ENCODE data around the gene TGFA. TPM values are rescaled to one million over a fixed set of nuclear protein-coding genes. Genes with fewer than 3 reads are reported as not detected.

TGFA gene
- total RNA-seq, 4 donors from 2014 or later = 19.2 to 62.4 (median 41.7) TPM

DNA sequence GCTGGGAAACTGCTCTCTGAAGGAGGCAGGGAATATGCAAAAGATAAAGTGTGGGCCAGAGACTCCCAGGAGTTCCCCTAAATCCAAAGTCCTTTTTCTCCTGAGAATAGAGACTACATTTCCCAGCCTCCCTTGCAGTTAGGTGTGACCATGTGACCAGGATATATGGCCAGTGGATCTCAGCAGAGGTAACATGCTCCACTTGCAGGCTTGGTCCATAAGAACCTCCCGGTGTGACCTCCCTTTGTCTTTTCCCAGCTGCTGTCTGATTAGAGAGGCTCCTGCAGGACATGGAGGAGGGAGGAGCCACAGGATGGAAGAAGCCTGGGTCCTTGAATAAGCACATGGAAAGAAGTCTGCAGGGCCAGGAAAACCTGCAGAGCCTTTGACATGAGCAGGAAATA, 76.2 kb downstream of the TGFA start:
- no peaks in the 10 kb centered on the region for H3K27me3 ChIP-seq
- H3K36me3 ChIP-seq = no peaks in the 10 kb centered on the region
- H3K27ac ChIP-seq = no peak overlapping the region
- no peaks in the 10 kb centered on the region for H3K4me1 ChIP-seq
- no peak overlapping the region for H3K4me3 ChIP-seq
- WGBS = 45% methylated on average over 1 of the region's 1 CpG
- peaks cover 7% of the 10 kb centered on the region for H3K9me3 ChIP-seq
- no peak for DNase-seq (ENCODE audit: low spot score in 2 of 2)
- TF ChIP-seq EP300 (IDR thresholded peaks at IDR 0.05) (no peak), POLR2A (IDR thresholded peaks at IDR 0.05) (no peak), POLR2AphosphoS5 (IDR thresholded peaks at IDR 0.05) (no peak)
- TF ChIP-seq, protein P1, sequence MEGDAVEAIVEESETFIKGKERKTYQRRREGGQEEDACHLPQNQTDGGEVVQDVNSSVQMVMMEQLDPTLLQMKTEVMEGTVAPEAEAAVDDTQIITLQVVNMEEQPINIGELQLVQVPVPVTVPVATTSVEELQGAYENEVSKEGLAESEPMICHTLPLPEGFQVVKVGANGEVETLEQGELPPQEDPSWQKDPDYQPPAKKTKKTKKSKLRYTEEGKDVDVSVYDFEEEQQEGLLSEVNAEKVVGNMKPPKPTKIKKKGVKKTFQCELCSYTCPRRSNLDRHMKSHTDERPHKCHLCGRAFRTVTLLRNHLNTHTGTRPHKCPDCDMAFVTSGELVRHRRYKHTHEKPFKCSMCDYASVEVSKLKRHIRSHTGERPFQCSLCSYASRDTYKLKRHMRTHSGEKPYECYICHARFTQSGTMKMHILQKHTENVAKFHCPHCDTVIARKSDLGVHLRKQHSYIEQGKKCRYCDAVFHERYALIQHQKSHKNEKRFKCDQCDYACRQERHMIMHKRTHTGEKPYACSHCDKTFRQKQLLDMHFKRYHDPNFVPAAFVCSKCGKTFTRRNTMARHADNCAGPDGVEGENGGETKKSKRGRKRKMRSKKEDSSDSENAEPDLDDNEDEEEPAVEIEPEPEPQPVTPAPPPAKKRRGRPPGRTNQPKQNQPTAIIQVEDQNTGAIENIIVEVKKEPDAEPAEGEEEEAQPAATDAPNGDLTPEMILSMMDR (IDR thresholded peaks at IDR 0.05) = no peak

DNA sequence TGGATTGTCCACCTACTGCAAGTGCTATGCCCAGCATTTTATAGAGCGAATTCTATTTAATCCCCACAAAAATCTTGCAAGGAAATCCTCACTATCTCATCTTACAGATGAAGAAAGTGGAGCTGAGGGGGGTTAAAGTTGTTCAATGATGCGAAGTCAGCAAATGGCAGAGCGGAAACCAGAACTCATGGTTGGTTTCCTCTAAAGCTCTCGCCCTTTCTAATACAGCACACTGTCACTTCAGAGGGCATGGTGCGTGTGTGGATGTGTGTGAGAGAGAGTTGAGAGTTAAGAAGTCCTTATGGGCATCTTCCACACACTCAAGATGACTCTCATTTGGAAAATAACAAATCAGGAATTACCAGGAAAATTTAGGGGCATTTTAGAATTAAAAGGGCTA, 78.4 kb downstream of the TGFA start:
- Histone ChIP-seq H3K4me1 (no peaks in the 10 kb centered on the region), H3K27me3 (no peaks in the 10 kb centered on the region), H3K4me3 (no peak overlapping the region), H3K9me3 (no peaks in the 10 kb centered on the region), H3K27ac (no peak overlapping the region), H3K36me3 (no peaks in the 10 kb centered on the region)
- TF ChIP-seq POLR2AphosphoS5 (IDR thresholded peaks at IDR 0.05) (no peak), POLR2A (IDR thresholded peaks at IDR 0.05) (no peak), EP300 (IDR thresholded peaks at IDR 0.05) (no peak)
- TF ChIP-seq, protein P1 (IDR thresholded peaks at IDR 0.05) = no peak
- WGBS = 91% methylated on average over 5 of the region's 5 CpGs
- DNase-seq (ENCODE audit: low spot score in 2 of 2) = no peak

DNA sequence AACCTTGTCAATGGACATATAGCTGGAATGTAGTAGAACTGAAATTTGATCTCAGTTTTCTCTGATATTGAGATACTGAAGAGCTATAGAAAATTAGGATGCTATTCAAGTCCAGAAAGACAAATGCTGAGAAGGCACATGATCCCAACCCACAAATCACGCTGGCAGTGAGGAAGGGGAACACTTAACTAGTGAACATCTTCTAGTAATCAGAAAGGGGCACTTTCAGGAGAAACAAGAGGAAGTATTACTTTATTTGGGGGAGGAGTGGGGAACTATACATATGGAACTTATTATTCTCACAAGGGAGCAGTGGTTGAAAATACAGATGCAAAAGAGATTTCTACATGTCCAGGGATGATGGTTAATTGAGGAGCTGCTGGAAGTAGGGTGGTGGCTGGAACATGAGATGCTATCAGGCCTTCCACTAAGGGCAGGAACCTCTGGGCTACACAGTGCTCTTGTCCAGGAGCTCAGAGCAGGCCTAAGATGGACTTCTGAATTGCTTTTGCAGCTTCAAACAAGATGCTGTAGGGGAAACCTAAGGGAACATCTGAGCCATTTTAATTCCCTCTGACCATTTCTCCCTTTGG, 79.3 kb downstream of the TGFA start:
- no peaks in the 10 kb centered on the region for H3K9me3 ChIP-seq
- no peak overlapping the region for H3K27ac ChIP-seq
- no peak overlapping the region for H3K4me3 ChIP-seq
- DNase-seq (ENCODE audit: low spot score in 2 of 2) = no peak
- 56% methylated on average over 1 of the region's 1 CpG for WGBS
- TF ChIP-seq, protein P1 (IDR thresholded peaks at IDR 0.05) = no peak
- TF ChIP-seq POLR2A (IDR thresholded peaks at IDR 0.05) (no peak), EP300 (IDR thresholded peaks at IDR 0.05) (no peak), POLR2AphosphoS5 (IDR thresholded peaks at IDR 0.05) (no peak)
- H3K36me3 ChIP-seq = no peaks in the 10 kb centered on the region
- H3K27me3 ChIP-seq = no peaks in the 10 kb centered on the region
- no peaks in the 10 kb centered on the region for H3K4me1 ChIP-seq

DNA sequence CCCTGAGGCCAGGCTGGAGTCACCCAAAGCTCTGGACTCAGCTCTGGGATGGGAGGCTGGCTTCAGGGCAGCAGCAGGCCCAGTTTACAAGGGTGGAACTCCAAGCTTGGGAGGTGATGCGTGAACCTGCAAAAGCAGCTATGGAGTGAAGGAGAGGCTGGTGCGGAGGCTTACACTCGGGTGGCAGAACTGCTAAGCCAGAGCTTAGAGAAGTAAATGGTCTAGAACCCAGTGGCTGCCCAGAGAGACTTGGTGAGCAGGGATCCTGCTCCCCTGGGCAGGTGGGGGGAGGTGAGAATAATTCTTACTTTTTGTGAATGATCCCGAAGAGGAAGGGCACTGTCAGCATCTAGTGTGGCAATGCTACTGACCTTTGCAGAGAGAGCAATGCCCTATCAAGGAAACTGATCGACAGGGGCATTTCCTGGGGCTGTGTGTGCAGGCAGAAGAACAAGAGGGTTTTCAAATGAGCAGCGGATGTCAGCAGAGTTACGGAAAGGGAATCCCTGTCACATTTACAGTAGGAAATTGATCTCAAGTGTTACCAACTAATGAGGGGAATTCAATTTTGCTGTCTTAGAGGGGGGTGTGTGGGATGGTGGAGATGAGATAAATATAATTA, 80.4 kb downstream of the TGFA start:
- Histone ChIP-seq H3K27ac (no peak overlapping the region), H3K9me3 (no peaks in the 10 kb centered on the region), H3K27me3 (no peaks in the 10 kb centered on the region), H3K36me3 (no peaks in the 10 kb centered on the region), H3K4me1 (no peaks in the 10 kb centered on the region), H3K4me3 (no peak overlapping the region)
- 63% methylated on average over 7 of the region's 7 CpGs for WGBS
- TF ChIP-seq POLR2AphosphoS5 (IDR thresholded peaks at IDR 0.05) (no peak), EP300 (IDR thresholded peaks at IDR 0.05) (no peak), POLR2A (IDR thresholded peaks at IDR 0.05) (no peak)
- TF ChIP-seq, protein P1 (IDR thresholded peaks at IDR 0.05) = no peak
- no peak for DNase-seq (ENCODE audit: low spot score in 2 of 2)

DNA sequence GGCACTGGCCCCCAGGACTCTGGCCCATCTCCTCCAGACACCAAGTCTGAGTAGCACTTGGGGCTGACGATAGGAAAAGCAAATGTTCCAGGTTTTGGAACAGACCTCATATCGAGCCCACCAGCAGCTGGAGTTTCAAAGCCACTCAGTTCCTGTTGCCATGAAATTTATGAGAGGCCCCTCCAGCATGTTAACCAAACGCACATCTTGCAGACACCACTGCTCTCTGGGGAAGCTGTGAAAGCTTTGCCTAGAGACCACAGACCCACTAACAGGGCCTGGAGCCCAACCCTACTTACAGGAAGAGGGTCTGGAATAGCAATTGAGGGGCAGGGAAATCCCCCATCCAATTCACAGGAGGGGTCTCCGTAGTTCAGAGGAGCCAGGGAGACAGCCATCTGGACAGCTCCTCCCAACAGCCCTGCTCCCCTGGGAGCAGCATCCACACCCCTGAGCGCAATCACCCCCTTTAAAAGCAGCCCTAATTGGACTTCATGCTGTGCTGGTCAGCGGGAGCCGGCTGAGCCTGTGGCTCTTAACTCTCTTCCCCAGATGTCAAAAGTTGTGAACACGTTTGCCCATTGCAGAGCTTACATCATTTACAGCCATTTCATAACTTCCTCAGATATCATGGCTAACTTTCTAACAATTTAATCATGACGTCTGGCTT, 81.3 kb downstream of the TGFA start:
- Histone ChIP-seq H3K4me1 (no peaks in the 10 kb centered on the region), H3K27me3 (no peaks in the 10 kb centered on the region), H3K27ac (no peak overlapping the region), H3K9me3 (no peaks in the 10 kb centered on the region), H3K4me3 (no peak overlapping the region), H3K36me3 (no peaks in the 10 kb centered on the region)
- TF ChIP-seq POLR2A (IDR thresholded peaks at IDR 0.05) (no peak), POLR2AphosphoS5 (IDR thresholded peaks at IDR 0.05) (no peak), EP300 (IDR thresholded peaks at IDR 0.05) (no peak)
- TF ChIP-seq, protein P1 (IDR thresholded peaks at IDR 0.05) = no peak
- DNase-seq (ENCODE audit: low spot score in 2 of 2) = no peak
- 63% methylated on average over 9 of the region's 9 CpGs for WGBS
